H9 (cell line): ENCODE results near the gene TPRN. TPM values are rescaled to one million over a fixed set of nuclear protein-coding genes. Genes with fewer than 3 reads are reported as not detected.

ENCODE experiments used
- DNase-seq: peaks from one replicate; pipeline ENCODE4 v3.0.0-alpha.2; 2017
- H2AFZ ChIP-seq: one replicate; pipeline ENCODE4 v1.6.1; 2013; ENCODE audit warnings: mild to moderate bottlenecking, low read length, control low read depth, moderate library complexity
- H2AK5ac ChIP-seq: 2 replicates; pipeline ENCODE4 v1.6.1; 2013; ENCODE audit warnings: low read length, control low read depth, mixed read lengths; ENCODE audit not compliant: insufficient read length
- H2BK120ac ChIP-seq: one replicate; pipeline ENCODE4 v1.6.1; 2013; ENCODE audit warnings: low read depth, mild to moderate bottlenecking, low read length, control low read depth, inconsistent platforms; ENCODE audit not compliant: poor library complexity, severe bottlenecking
- H2BK12ac ChIP-seq: 2 replicates; pipeline ENCODE4 v1.6.1; 2013; ENCODE audit warnings: low read length, control low read depth, mixed read lengths, low read depth; ENCODE audit not compliant: insufficient read length
- H2BK15ac ChIP-seq: 2 replicates; pipeline ENCODE4 v1.6.1; 2013; ENCODE audit warnings: low read depth, low read length, control low read depth
- H2BK20ac ChIP-seq: one replicate; pipeline ENCODE4 v1.6.1; 2013; ENCODE audit warnings: low read depth, mild to moderate bottlenecking, low read length, control low read depth, inconsistent platforms; ENCODE audit not compliant: poor library complexity, severe bottlenecking
- H2BK5ac ChIP-seq: 2 replicates; pipeline ENCODE4 v1.6.1; 2013; ENCODE audit warnings: low read length, control low read depth, mixed read lengths; ENCODE audit not compliant: insufficient read length
- H3K14ac ChIP-seq: 2 replicates; pipeline ENCODE4 v1.6.1; 2013; ENCODE audit warnings: low read length, control low read depth; ENCODE audit not compliant: insufficient read depth
- H3K18ac ChIP-seq: 2 replicates; pipeline ENCODE4 v1.6.1; 2013; ENCODE audit warnings: low read depth, mild to moderate bottlenecking, mixed read lengths, low read length, control low read depth; ENCODE audit not compliant: insufficient read length
- H3K23ac ChIP-seq: 2 replicates; pipeline ENCODE4 v1.6.1; 2013; ENCODE audit warnings: low read length, control low read depth, mixed read lengths, low read depth; ENCODE audit not compliant: insufficient read length
- H3K23me2 ChIP-seq: 2 replicates; pipeline ENCODE4 v1.6.1; 2013; ENCODE audit warnings: low read depth, mild to moderate bottlenecking, mixed read lengths, low read length, control low read depth; ENCODE audit not compliant: insufficient read length, poor library complexity, severe bottlenecking
- H3K27ac ChIP-seq: 2 replicates; pipeline ENCODE4 v1.5.1; 2013; ENCODE audit warnings: low read length, control low read depth, mixed read lengths, low read depth; ENCODE audit not compliant: insufficient read length
- H3K27me3 ChIP-seq: 2 replicates; pipeline ENCODE4 v1.6.1; 2013; ENCODE audit warnings: low read length, control low read depth, inconsistent platforms; ENCODE audit not compliant: insufficient read depth
- H3K4ac ChIP-seq: 2 replicates; pipeline ENCODE4 v1.6.1; 2013; ENCODE audit warnings: low read depth, mild to moderate bottlenecking, control low read depth, inconsistent platforms, low read length, moderate library complexity
- H3K4me1 ChIP-seq: 2 replicates; pipeline ENCODE4 v1.6.1; 2013; ENCODE audit warnings: low read length, control low read depth, inconsistent platforms; ENCODE audit not compliant: insufficient read depth
- H3K4me2 ChIP-seq: 2 replicates; pipeline ENCODE4 v1.6.1; 2013; ENCODE audit warnings: low read length, control low read depth, mixed read lengths; ENCODE audit not compliant: insufficient read length, insufficient read depth
- H3K56ac ChIP-seq: 2 replicates; pipeline ENCODE4 v1.6.1; 2013; ENCODE audit warnings: low read depth, mild to moderate bottlenecking, mixed read lengths, low read length, control low read depth; ENCODE audit not compliant: insufficient read length
- H3K79me1 ChIP-seq: 2 replicates; pipeline ENCODE4 v1.6.1; 2013; ENCODE audit warnings: low read depth, mild to moderate bottlenecking, moderate library complexity, low read length, control low read depth, inconsistent platforms; ENCODE audit not compliant: insufficient read depth, poor library complexity, severe bottlenecking
- H3K79me2 ChIP-seq: 2 replicates; pipeline ENCODE4 v1.6.1; 2013; ENCODE audit warnings: low read length, control low read depth, inconsistent platforms; ENCODE audit not compliant: insufficient read depth
- H3K9ac ChIP-seq: 2 replicates; pipeline ENCODE4 v1.6.1; 2013; ENCODE audit warnings: low read length, control low read depth, mixed read lengths; ENCODE audit not compliant: insufficient read length; ENCODE audit errors: extremely low read depth
- H3K9me3 ChIP-seq: one replicate; pipeline ENCODE4 v1.6.1; 2013; ENCODE audit warnings: low read depth, low read length, inconsistent platforms; ENCODE audit not compliant: control insufficient read depth
- H3T11ph ChIP-seq: one replicate; pipeline ENCODE4 v1.6.1; 2013; ENCODE audit warnings: mild to moderate bottlenecking, low read length, control low read depth, inconsistent platforms
- H4K20me1 ChIP-seq: one replicate; pipeline ENCODE4 v1.6.1; 2013; ENCODE audit not compliant: control insufficient read depth, insufficient read length, insufficient read depth
- H4K5ac ChIP-seq: 2 replicates; pipeline ENCODE4 v1.6.1; 2013; ENCODE audit warnings: low read depth, mild to moderate bottlenecking, mixed read lengths, low read length, control low read depth; ENCODE audit not compliant: insufficient read length
- H4K8ac ChIP-seq: replicated peaks from 2 replicates; pipeline ENCODE4 v1.6.1; 2013; ENCODE audit warnings: low read length, control low read depth, mixed read lengths, low read depth; ENCODE audit not compliant: insufficient read length
- H4K91ac ChIP-seq: 2 replicates; pipeline ENCODE4 v1.6.1; 2013; ENCODE audit warnings: low read depth, mild to moderate bottlenecking, moderate library complexity, mixed read lengths, low read length, control low read depth; ENCODE audit not compliant: insufficient read length
- H3K27ac Mint-ChIP-seq, 3 experiments: 2 replicates in 2 of 3; 3 replicates in 1 of 3; pipeline ENCODE4 v1.8.0; 2020 to 2021; ENCODE audit warnings: mixed read lengths in 3 of 3, mild to moderate bottlenecking in 1 of 3, moderate library complexity in 1 of 3
- H3K27me3 Mint-ChIP-seq: 2 replicates; pipeline ENCODE4 v1.8.0; 2021; ENCODE audit warnings: low read depth, mild to moderate bottlenecking, moderate library complexity, mixed read lengths
- H3K36me3 Mint-ChIP-seq, 3 experiments: 2 replicates in 2 of 3; 3 replicates in 1 of 3; pipeline ENCODE4 v1.8.0; 2020 to 2021; ENCODE audit warnings: low read depth in 3 of 3, mixed read lengths in 3 of 3; ENCODE audit not compliant: insufficient read depth in 1 of 3
- H3K4me1 Mint-ChIP-seq, 2 experiments: 2 replicates each; pipeline ENCODE4 v1.8.0; 2020; ENCODE audit warnings: mixed read lengths in 2 of 2
- H3K4me3 Mint-ChIP-seq, 2 experiments: 2 replicates in 1 of 2; 3 replicates in 1 of 2; pipeline ENCODE4 v1.8.0; 2020 to 2021; ENCODE audit warnings: mild to moderate bottlenecking in 2 of 2, mixed read lengths in 2 of 2, moderate library complexity in 1 of 2
- H3K9me3 Mint-ChIP-seq, 2 experiments: 2 replicates in 1 of 2; 3 replicates in 1 of 2; pipeline ENCODE4 v1.8.0; 2020; ENCODE audit warnings: mild to moderate bottlenecking in 2 of 2, mixed read lengths in 2 of 2, moderate library complexity in 1 of 2
- WGBS: extraction: QIAGEN DNeasy Blood & Tissue Kit; methylation state at CpG from one replicate; pipeline ENCODE4 v1.1.7; 2013; ENCODE audit warnings: missing lambda C conversion rate, low lambda C conversion rate, mixed read lengths; ENCODE audit not compliant: insufficient read length; ENCODE audit errors: extremely low coverage; 5-methylcytosine and 5-hydroxymethylcytosine counted together
- total RNA-seq: library from RNA; stranded (reverse); gene quantifications from 2 replicates; pipeline ENCODE4 v1.2.1, GENCODE V29; 2021
- TF ChIP-seq, protein P1 (sequence below): fragments of 200-600 bp; sonication (generic); conservative IDR thresholded peaks from 3 replicates; pipeline ENCODE4 v1.8.0; 2021; ENCODE audit warnings: antibody characterized with exemption, mild to moderate bottlenecking

The TPRN gene
- total RNA-seq, 1 experiment from 2014 or later = 30.7 TPM

DNA sequence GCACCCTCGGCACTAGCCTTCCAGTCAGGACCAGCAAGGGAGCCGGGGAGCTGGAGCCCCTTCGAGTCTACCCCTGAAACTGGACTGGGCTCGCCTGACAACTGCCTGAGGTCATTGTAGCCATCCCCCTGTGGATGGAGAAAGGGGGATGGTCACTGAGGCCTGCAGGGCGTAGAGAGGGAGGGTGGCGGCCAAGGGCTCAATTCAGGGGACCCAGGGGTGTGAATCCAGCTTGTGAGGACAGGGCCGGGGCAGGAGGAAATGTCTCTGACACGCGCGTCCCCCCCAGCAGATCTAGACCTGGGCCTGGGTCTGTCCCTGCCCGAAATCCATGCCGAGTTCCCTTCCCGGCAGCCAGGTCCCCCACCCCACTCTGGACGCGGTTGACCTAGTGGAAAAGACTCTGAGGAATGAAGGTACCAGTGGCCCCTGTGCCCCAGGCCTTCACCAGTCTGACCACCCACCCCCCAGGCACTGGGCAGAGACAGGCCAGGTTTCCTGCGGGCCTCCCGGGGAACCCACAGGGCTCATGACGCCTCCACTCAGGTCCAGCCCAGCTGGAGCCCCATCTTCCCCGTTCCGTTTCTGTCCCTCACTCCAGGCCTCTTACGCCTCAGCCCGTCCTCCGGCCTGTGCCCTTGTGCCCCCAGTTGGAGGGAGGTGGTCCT, 31.0 kb upstream of the TPRN start:
- Histone ChIP-seq H4K91ac (no peak overlapping the region), H4K8ac (no peak overlapping the region), H3K4ac (no peak overlapping the region), H3K9me3 (no peaks in the 10 kb centered on the region), H2AFZ (no peak overlapping the region), H2BK15ac (no peak overlapping the region), H2BK5ac (no peak overlapping the region), H2BK120ac (no peak overlapping the region), H3K79me2 (no peaks in the 10 kb centered on the region), H3T11ph (no peak overlapping the region), H2AK5ac (no peak overlapping the region), H4K20me1 (no peaks in the 10 kb centered on the region), H3K27me3 (no peaks in the 10 kb centered on the region), H3K4me1 (no peaks in the 10 kb centered on the region), H3K56ac (no peak overlapping the region), H2BK20ac (no peak overlapping the region), H3K79me1 (no peaks in the 10 kb centered on the region), H3K23ac (no peak overlapping the region), H3K4me2 (no peak overlapping the region), H3K27ac (no peak overlapping the region), H3K23me2 (no peaks in the 10 kb centered on the region), H3K9ac (no peak overlapping the region), H3K14ac (no peak overlapping the region), H2BK12ac (no peak overlapping the region), H4K5ac (no peak overlapping the region), H3K18ac (no peak overlapping the region)
- H3K9me3 Mint-ChIP-seq = no peaks in the 10 kb centered on the region
- H3K27ac Mint-ChIP-seq = no peak overlapping the region
- no peaks in the 10 kb centered on the region for H3K36me3 Mint-ChIP-seq
- no peak for DNase-seq
- WGBS = no CpG with 5 or more reads among the region's 23 CpGs
- peaks cover 7% of the 10 kb centered on the region for H3K27me3 Mint-ChIP-seq
- TF ChIP-seq, protein P1, sequence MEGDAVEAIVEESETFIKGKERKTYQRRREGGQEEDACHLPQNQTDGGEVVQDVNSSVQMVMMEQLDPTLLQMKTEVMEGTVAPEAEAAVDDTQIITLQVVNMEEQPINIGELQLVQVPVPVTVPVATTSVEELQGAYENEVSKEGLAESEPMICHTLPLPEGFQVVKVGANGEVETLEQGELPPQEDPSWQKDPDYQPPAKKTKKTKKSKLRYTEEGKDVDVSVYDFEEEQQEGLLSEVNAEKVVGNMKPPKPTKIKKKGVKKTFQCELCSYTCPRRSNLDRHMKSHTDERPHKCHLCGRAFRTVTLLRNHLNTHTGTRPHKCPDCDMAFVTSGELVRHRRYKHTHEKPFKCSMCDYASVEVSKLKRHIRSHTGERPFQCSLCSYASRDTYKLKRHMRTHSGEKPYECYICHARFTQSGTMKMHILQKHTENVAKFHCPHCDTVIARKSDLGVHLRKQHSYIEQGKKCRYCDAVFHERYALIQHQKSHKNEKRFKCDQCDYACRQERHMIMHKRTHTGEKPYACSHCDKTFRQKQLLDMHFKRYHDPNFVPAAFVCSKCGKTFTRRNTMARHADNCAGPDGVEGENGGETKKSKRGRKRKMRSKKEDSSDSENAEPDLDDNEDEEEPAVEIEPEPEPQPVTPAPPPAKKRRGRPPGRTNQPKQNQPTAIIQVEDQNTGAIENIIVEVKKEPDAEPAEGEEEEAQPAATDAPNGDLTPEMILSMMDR = no peak
- H3K4me3 Mint-ChIP-seq = no peak overlapping the region
- peaks cover 7 to 11% of the 10 kb centered on the region in 2 experiments for H3K4me1 Mint-ChIP-seq
